ENCODE results near the gene RBP3.

RBP3 gene

DNA sequence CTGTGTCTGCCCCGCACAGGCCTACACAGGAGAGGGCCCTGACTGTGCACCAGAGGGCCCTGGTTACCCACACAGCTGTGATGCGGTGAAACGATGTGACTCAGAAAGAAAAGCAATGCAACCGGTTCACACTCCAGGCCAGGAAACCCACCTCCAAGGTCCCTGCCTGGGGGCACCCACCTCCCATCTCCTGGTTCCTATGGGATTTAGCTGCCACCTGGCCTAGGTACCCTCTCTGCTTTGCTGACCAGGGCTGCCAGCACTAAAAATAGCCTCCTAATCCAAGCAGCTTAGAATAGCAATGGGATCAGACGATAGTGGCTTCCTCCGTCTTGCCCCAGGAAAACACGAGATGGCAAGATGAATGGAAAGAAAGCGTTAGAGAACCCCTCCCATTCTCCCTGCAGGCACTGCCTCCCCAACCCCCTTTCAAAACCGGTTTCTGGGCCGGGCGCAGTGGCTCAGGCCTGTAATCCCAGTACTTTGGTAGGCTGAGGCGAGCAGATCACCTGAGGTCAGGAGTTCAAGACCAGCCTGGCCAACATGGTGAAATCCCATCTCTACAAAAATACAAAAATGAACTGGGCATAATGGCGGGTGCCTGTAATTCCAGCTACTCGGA, 12.4 kb downstream of the RBP3 start:
- TF ChIP-seq POLR2AphosphoS5 (IDR thresholded peaks at IDR 0.05; ENCODE audit: low read depth) (no peak), GABPA (IDR thresholded peaks at IDR 0.05; ENCODE audit: low read depth) (no peak), SPI1 (IDR thresholded peaks at IDR 0.05; ENCODE audit: borderline replicate concordance, low read depth) (no peak)
- TF ChIP-seq, protein P1, sequence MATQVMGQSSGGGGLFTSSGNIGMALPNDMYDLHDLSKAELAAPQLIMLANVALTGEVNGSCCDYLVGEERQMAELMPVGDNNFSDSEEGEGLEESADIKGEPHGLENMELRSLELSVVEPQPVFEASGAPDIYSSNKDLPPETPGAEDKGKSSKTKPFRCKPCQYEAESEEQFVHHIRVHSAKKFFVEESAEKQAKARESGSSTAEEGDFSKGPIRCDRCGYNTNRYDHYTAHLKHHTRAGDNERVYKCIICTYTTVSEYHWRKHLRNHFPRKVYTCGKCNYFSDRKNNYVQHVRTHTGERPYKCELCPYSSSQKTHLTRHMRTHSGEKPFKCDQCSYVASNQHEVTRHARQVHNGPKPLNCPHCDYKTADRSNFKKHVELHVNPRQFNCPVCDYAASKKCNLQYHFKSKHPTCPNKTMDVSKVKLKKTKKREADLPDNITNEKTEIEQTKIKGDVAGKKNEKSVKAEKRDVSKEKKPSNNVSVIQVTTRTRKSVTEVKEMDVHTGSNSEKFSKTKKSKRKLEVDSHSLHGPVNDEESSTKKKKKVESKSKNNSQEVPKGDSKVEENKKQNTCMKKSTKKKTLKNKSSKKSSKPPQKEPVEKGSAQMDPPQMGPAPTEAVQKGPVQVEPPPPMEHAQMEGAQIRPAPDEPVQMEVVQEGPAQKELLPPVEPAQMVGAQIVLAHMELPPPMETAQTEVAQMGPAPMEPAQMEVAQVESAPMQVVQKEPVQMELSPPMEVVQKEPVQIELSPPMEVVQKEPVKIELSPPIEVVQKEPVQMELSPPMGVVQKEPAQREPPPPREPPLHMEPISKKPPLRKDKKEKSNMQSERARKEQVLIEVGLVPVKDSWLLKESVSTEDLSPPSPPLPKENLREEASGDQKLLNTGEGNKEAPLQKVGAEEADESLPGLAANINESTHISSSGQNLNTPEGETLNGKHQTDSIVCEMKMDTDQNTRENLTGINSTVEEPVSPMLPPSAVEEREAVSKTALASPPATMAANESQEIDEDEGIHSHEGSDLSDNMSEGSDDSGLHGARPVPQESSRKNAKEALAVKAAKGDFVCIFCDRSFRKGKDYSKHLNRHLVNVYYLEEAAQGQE (IDR thresholded peaks at IDR 0.05; ENCODE audit: insufficient replicate concordance, low read depth): no peak
- TF ChIP-seq, protein P2, sequence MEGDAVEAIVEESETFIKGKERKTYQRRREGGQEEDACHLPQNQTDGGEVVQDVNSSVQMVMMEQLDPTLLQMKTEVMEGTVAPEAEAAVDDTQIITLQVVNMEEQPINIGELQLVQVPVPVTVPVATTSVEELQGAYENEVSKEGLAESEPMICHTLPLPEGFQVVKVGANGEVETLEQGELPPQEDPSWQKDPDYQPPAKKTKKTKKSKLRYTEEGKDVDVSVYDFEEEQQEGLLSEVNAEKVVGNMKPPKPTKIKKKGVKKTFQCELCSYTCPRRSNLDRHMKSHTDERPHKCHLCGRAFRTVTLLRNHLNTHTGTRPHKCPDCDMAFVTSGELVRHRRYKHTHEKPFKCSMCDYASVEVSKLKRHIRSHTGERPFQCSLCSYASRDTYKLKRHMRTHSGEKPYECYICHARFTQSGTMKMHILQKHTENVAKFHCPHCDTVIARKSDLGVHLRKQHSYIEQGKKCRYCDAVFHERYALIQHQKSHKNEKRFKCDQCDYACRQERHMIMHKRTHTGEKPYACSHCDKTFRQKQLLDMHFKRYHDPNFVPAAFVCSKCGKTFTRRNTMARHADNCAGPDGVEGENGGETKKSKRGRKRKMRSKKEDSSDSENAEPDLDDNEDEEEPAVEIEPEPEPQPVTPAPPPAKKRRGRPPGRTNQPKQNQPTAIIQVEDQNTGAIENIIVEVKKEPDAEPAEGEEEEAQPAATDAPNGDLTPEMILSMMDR (IDR thresholded peaks at IDR 0.05; ENCODE audit: insufficient read depth, low read length): no peak
- H3K4me3 ChIP-seq (replicated peaks; ENCODE audit: insufficient read depth, low read length): no peak overlapping the region
- no peaks in the 10 kb centered on the region for H3K27me3 ChIP-seq (ENCODE audit: insufficient read depth, poor library complexity, severe bottlenecking)
- H3K27ac ChIP-seq (replicated peaks): no peak overlapping the region
- DNase-seq (ENCODE audit: low read depth in 1 of 2, low spot score in 1 of 2): peak in 1 of 2 experiments; percentile 16

DNA sequence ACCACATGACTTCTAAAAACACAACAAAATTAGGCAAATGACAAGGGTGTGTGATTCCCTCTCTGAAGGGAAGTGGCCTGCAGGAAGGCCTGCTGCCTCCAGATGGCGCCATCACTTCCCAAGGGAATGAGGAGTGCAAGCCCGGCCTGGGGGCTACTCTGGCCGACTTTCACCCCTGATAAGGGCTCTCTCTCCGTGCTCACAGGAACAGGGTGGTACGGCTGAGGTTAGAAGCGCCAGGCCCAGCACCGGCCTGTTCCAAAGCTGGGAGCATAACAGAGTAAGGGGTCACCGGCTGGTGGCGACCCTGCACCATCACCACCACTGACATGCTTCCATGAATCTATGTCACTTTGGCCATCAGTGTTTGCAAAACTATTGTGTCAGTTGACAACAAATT, 13.1 kb downstream of the RBP3 start:
- TF ChIP-seq, protein P1 (IDR thresholded peaks at IDR 0.05; ENCODE audit: insufficient replicate concordance, low read depth): no peak
- TF ChIP-seq SPI1 (IDR thresholded peaks at IDR 0.05; ENCODE audit: borderline replicate concordance, low read depth): peak; percentile 64; the same call in 1 of the 2 replicates
- TF ChIP-seq, protein P2 (IDR thresholded peaks at IDR 0.05; ENCODE audit: insufficient read depth, low read length): peak; percentile 51
- peak in 1 of 2 experiments; percentile 23 for DNase-seq (ENCODE audit: low read depth in 1 of 2, low spot score in 1 of 2)
- H3K27ac ChIP-seq (replicated peaks): no peak overlapping the region
- H3K27me3 ChIP-seq (ENCODE audit: insufficient read depth, poor library complexity, severe bottlenecking): no peaks in the 10 kb centered on the region
- H3K4me3 ChIP-seq (replicated peaks; ENCODE audit: insufficient read depth, low read length): no peak overlapping the region

DNA sequence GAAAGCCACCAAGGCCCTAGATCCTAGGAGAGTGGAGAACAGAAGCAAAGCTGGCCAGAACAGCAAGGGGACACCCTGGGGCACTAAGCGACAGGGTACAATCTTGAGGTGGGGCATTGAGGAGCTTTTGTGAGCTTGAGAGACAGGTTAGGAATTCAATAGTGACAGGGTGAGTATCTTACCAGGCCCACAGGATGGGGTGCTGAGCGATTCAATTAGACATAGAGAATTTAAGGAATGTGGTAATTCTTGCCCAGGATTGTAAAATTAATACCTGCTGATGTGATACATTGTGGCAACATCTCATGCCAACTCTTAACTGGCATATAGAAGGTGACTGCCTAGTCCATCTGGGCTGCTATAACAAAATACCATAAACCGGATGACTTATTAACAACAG, 14.0 kb downstream of the RBP3 start:
- Histone ChIP-seq H3K27ac (replicated peaks) (no peak overlapping the region), H3K4me3 (replicated peaks; ENCODE audit: insufficient read depth, low read length) (no peak overlapping the region), H3K27me3 (ENCODE audit: insufficient read depth, poor library complexity, severe bottlenecking) (no peaks in the 10 kb centered on the region)
- no peak for TF ChIP-seq POLR2AphosphoS5 (IDR thresholded peaks at IDR 0.05; ENCODE audit: low read depth)
- no peak for TF ChIP-seq SPI1 (IDR thresholded peaks at IDR 0.05; ENCODE audit: borderline replicate concordance, low read depth)
- TF ChIP-seq GABPA (IDR thresholded peaks at IDR 0.05; ENCODE audit: low read depth): no peak
- DNase-seq (ENCODE audit: low read depth in 1 of 2, low spot score in 1 of 2): no peak

DNA sequence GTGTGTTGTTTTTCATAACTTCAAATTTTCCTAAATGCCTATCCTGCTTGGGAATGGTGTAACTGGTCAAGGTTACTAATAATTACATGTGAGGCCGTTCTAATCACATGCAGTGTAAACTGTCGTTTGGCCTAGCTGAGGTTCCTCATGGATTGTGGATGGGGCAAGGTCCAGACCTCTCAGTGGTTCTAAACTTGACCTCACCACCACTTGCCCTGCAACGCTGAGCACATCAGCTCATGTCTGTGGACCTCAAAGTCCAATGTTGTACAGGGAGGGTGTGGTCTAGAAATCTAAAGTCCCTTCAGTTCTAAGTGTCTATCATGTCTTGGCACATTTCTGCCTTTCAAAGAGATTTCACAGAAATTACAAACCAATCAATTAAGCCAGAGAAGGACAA, 15.6 kb downstream of the RBP3 start:
- no peak overlapping the region for H3K27ac ChIP-seq (replicated peaks)
- TF ChIP-seq SPI1 (IDR thresholded peaks at IDR 0.05; ENCODE audit: borderline replicate concordance, low read depth) (no peak), POLR2AphosphoS5 (IDR thresholded peaks at IDR 0.05; ENCODE audit: low read depth) (no peak), GABPA (IDR thresholded peaks at IDR 0.05; ENCODE audit: low read depth) (no peak)
- TF ChIP-seq, protein P1 (IDR thresholded peaks at IDR 0.05; ENCODE audit: insufficient replicate concordance, low read depth): no peak
- TF ChIP-seq, protein P2 (IDR thresholded peaks at IDR 0.05; ENCODE audit: insufficient read depth, low read length): no peak
- H3K27me3 ChIP-seq (ENCODE audit: insufficient read depth, poor library complexity, severe bottlenecking): no peaks in the 10 kb centered on the region
- DNase-seq (ENCODE audit: low read depth in 1 of 2, low spot score in 1 of 2): no peak
- no peak overlapping the region for H3K4me3 ChIP-seq (replicated peaks; ENCODE audit: insufficient read depth, low read length)
